PC-3 (cell line): ENCODE results near the gene MRPL39.

Experiments used
- EZH2 ChIP-seq: fragments of 300-600 bp; sonication (generic); IDR thresholded peaks from one replicate; pipeline ENCODE4 v1.6.1; 2017; ENCODE audit warnings: antibody characterized with exemption, mild to moderate bottlenecking, low read length; ENCODE audit not compliant: unreplicated experiment
- EZH2phosphoT487 ChIP-seq: fragments of 300-600 bp; sonication (generic); IDR thresholded peaks from 2 replicates; pipeline ENCODE4 v1.6.1; 2018; ENCODE audit warnings: mild to moderate bottlenecking, antibody characterized with exemption, low read length, borderline replicate concordance
- TF ChIP-seq, protein P1 (sequence below): fragments of 300-600 bp; sonication (generic); conservative IDR thresholded peaks from 2 replicates; pipeline ENCODE4 v1.5.1; 2017; ENCODE audit warnings: antibody characterized with exemption, low read depth, mild to moderate bottlenecking, low read length

DNA sequence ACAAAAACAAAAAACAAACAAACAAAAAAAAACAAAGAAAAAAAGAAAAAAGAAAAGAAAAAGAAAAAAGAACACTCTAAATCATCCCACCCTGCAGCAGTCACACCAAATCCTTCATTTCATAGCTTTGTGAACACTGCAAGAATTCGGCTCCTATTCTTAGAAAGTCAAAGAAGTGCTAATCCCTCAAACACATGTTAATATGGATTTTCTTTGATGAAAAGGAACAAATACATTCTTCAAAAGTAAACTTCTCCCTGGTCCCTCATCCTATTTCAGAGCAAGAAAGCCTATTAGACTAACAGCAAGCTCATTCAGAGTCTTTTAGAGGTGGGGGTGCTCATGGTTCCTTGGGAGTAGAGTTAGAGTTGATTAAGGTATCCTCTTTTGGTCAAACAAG, 7.2 kb upstream of the MRPL39 start:
- TF ChIP-seq, protein P1, sequence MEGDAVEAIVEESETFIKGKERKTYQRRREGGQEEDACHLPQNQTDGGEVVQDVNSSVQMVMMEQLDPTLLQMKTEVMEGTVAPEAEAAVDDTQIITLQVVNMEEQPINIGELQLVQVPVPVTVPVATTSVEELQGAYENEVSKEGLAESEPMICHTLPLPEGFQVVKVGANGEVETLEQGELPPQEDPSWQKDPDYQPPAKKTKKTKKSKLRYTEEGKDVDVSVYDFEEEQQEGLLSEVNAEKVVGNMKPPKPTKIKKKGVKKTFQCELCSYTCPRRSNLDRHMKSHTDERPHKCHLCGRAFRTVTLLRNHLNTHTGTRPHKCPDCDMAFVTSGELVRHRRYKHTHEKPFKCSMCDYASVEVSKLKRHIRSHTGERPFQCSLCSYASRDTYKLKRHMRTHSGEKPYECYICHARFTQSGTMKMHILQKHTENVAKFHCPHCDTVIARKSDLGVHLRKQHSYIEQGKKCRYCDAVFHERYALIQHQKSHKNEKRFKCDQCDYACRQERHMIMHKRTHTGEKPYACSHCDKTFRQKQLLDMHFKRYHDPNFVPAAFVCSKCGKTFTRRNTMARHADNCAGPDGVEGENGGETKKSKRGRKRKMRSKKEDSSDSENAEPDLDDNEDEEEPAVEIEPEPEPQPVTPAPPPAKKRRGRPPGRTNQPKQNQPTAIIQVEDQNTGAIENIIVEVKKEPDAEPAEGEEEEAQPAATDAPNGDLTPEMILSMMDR = no peak
- TF ChIP-seq EZH2phosphoT487 (no peak), EZH2 (no peak)
